B cell (primary cell): ENCODE measurements around the gene ZFAND5. TPM values are rescaled to one million over a fixed set of nuclear protein-coding genes. Genes with fewer than 3 reads are reported as not detected.
A peak's percentile ranks its signal among the peaks of the same experiment; 100 is the strongest.

Experiments used
- ATAC-seq: fragments of 200-7000 bp; cut with Tn5 transposase; one replicate; pipeline ENCODE4 v1.10.0; 2021; ENCODE audit warnings: low read depth, mild to moderate bottlenecking, moderate number of reproducible peaks, moderate library complexity
- CTCF ChIA-PET: fragments of 350-600 bp; sonication (Branson Sonifier 250); formaldehyde crosslinking; loops from one replicate; lab custom pipeline; 2021; ENCODE audit warnings: antibody characterized with exemption, inconsistent platforms; lab: Charles Lee
- POLR2A ChIA-PET: fragments of 350-600 bp; sonication (Branson Sonifier 250); formaldehyde crosslinking; loops from one replicate; lab custom pipeline; 2021; ENCODE audit warnings: antibody characterized with exemption; lab: Charles Lee
- DNase-seq: peaks from one replicate; pipeline ENCODE4 v3.0.0; 2013
- H2AFZ ChIP-seq: 2 replicates; pipeline ENCODE4 v1.6.1; 2012; ENCODE audit warnings: mild to moderate bottlenecking, low read depth, low read length; ENCODE audit not compliant: insufficient read depth, poor library complexity, severe bottlenecking
- H3K27ac ChIP-seq, 2 donors: 1 replicate in 1 of 2; 2 replicates in 1 of 2; pipeline ENCODE4 v1.5.1; 2012 to 2013; ENCODE audit warnings: low read length in 2 of 2, mild to moderate bottlenecking in 2 of 2, moderate library complexity in 1 of 2
- H3K27me3 ChIP-seq, 4 experiments: fragments of 200-600 bp in 1 of 4; sonication (generic) in 1 of 4; replicated peaks in 1 of 4; 1 replicate in 2 of 4; 2 replicates in 2 of 4; pipeline versions ENCODE4 v1.6.1 to v1.7.0; 2013 to 2016; ENCODE audit warnings: low read length in 3 of 4, mild to moderate bottlenecking in 2 of 4, mixed read lengths in 1 of 4, moderate library complexity in 1 of 4; ENCODE audit not compliant: insufficient read depth in 4 of 4, control insufficient read depth in 3 of 4; ENCODE audit errors: control extremely low read depth in 1 of 4
- H3K36me3 ChIP-seq, 2 experiments: replicated peaks in 1 of 2; 1 replicate in 1 of 2; 2 replicates in 1 of 2; pipeline versions ENCODE4 v1.6.1 to v1.7.1; 2013; ENCODE audit warnings: low read length in 1 of 2; ENCODE audit not compliant: insufficient read depth in 2 of 2, control insufficient read depth in 1 of 2; ENCODE audit errors: control extremely low read depth in 1 of 2, extremely low read depth in 1 of 2
- H3K4me1 ChIP-seq, 2 donors: fragments of 200-600 bp in 1 of 2; sonication (generic) in 1 of 2; 1 replicate in 1 of 2; 2 replicates in 1 of 2; pipeline versions ENCODE4 v1.5.1 to v1.6.1; 2013 to 2017; ENCODE audit warnings: low read length in 2 of 2; ENCODE audit not compliant: control insufficient read depth in 2 of 2, insufficient read depth in 2 of 2
- H3K4me2 ChIP-seq: replicated peaks from 2 replicates; pipeline ENCODE3; 2012; ENCODE audit warnings: mild to moderate bottlenecking, low read depth, low read length; ENCODE audit not compliant: poor library complexity, severe bottlenecking
- H3K4me3 ChIP-seq, 5 experiments: fragments of 200-600 bp in 1 of 5; sonication (generic) in 1 of 5; 1 replicate in 3 of 5; 2 replicates in 2 of 5; pipeline versions ENCODE4 v1.5.1 to v1.7.0; 2011 to 2016; ENCODE audit warnings: low read length in 4 of 5, mild to moderate bottlenecking in 4 of 5, low read depth in 2 of 5, control low read depth in 1 of 5, moderate library complexity in 1 of 5; ENCODE audit not compliant: insufficient read depth in 1 of 5; ENCODE audit errors: control extremely low read depth in 1 of 5, extremely low read depth in 1 of 5
- H3K79me2 ChIP-seq: fragments of 200-600 bp; sonication (generic); one replicate; pipeline ENCODE4 v1.6.0; 2016; ENCODE audit warnings: low read length; ENCODE audit not compliant: control insufficient read depth, insufficient read depth
- H3K9ac ChIP-seq: fragments of 200-600 bp; sonication (generic); 2 replicates; pipeline ENCODE4 v1.6.1; 2017; ENCODE audit warnings: mild to moderate bottlenecking, low read length, moderate library complexity
- H3K9me3 ChIP-seq, 3 donors: one replicate each; pipeline versions ENCODE4 v1.6.1 to v1.7.1; 2013; ENCODE audit warnings: low read length in 2 of 3; ENCODE audit not compliant: control insufficient read depth in 2 of 3, insufficient read depth in 1 of 3; ENCODE audit errors: control extremely low read depth in 1 of 3
- H4K20me1 ChIP-seq: 2 replicates; pipeline ENCODE4 v1.6.0; 2012; ENCODE audit warnings: mild to moderate bottlenecking, low read length; ENCODE audit not compliant: insufficient read depth, control insufficient read depth, poor library complexity, severe bottlenecking
- H3K27ac Mint-ChIP-seq: one replicate; pipeline ENCODE4 v1.8.0; 2021; ENCODE audit warnings: mixed read lengths
- H3K27me3 Mint-ChIP-seq: one replicate; pipeline ENCODE4 v1.8.0; 2021; ENCODE audit warnings: mixed read lengths
- H3K4me1 Mint-ChIP-seq: one replicate; pipeline ENCODE4 v1.8.0; 2021; ENCODE audit warnings: mixed read lengths
- H3K4me3 Mint-ChIP-seq: one replicate; pipeline ENCODE4 v1.8.0; 2021; ENCODE audit warnings: mixed read lengths
- H3K9me3 Mint-ChIP-seq: one replicate; pipeline ENCODE4 v1.8.0; 2022; ENCODE audit warnings: mixed read lengths; ENCODE audit not compliant: insufficient read depth
- EZH2 ChIP-seq: IDR thresholded peaks from 2 replicates; pipeline ENCODE4 v1.6.1; 2012; ENCODE audit warnings: borderline replicate concordance, low read depth, mild to moderate bottlenecking, moderate library complexity, low read length; ENCODE audit not compliant: insufficient read depth, poor library complexity, severe bottlenecking
- WGBS: methylation state at CpG from one replicate; pipeline ENCODE4 v1.1.5; 2013; ENCODE audit warnings: missing lambda C conversion rate; ENCODE audit not compliant: insufficient coverage; 5-methylcytosine and 5-hydroxymethylcytosine counted together
- intact Hi-C: fragments of 100-400 bp; cut with micrococcal nuclease; formaldehyde crosslinking; loops from one replicate; pipeline ENCODE4 v1.10.0; 2022
- polyA plus RNA-seq: library from polyadenylated mRNA; depleted of rRNA; stranded (reverse); fragments of >200 nt; gene quantifications from 2 replicates; pipeline ENCODE4 v1.2.3, GENCODE V29; 2012
- total RNA-seq, 2 donors: library from RNA; stranded (reverse); fragments of 120-200 nt in 1 of 2; gene quantifications; 1 replicate in 1 of 2; 2 replicates in 1 of 2; pipeline versions ENCODE4 v1.2.3 to v1.2.4, GENCODE V29; 2013 to 2022
- TF ChIP-seq, protein P1 (sequence below): fragments of 200-600 bp; IDR thresholded peaks from one replicate; pipeline ENCODE4 v1.8.0; 2022; ENCODE audit warnings: antibody characterized with exemption, mild to moderate bottlenecking

The ZFAND5 gene
- total and polyA plus RNA-seq, 2 donors (not counting 1 experiment from before 2014, with no cell fraction given), result 95.3 to 162 TPM

DNA sequence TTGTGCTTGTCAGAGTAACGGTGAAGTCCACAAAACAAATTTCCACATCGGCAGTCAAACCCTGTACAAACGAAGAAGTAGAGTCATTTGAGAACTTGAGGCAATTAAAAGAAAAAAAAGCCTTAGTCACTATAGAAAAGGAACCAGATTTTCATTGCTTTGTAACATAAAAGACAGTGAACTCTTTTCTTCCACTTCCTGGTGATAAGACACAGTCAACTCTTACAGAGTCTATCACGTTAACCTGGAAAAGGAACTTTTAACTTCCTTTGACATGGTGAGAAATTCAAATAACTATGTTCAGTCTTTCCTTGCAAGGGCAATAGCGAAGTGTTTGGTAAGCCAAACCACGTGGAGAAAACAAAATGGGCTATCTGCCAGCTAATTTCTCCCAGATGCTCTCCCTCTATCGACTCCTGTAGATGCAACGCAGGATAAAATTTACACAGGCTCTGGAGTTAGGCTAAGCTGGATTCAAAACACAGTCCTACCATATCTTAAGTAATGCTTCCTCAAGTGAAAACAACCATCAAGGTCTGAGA lies 8.9 kb downstream of the ZFAND5 start:
- H3K27me3 Mint-ChIP-seq, result no peaks in the 10 kb centered on the region
- no peaks in the 10 kb centered on the region for H3K9me3 ChIP-seq
- ChIA-PET CTCF (no interaction called here), POLR2A (no interaction called here)
- H3K9me3 Mint-ChIP-seq, result no peaks in the 10 kb centered on the region
- peaks cover 25 to 65% of the 10 kb centered on the region in 2 experiments for H3K36me3 ChIP-seq
- H3K4me3 ChIP-seq, result no peak overlapping the region
- ATAC-seq, result no peak
- TF ChIP-seq, protein P1, sequence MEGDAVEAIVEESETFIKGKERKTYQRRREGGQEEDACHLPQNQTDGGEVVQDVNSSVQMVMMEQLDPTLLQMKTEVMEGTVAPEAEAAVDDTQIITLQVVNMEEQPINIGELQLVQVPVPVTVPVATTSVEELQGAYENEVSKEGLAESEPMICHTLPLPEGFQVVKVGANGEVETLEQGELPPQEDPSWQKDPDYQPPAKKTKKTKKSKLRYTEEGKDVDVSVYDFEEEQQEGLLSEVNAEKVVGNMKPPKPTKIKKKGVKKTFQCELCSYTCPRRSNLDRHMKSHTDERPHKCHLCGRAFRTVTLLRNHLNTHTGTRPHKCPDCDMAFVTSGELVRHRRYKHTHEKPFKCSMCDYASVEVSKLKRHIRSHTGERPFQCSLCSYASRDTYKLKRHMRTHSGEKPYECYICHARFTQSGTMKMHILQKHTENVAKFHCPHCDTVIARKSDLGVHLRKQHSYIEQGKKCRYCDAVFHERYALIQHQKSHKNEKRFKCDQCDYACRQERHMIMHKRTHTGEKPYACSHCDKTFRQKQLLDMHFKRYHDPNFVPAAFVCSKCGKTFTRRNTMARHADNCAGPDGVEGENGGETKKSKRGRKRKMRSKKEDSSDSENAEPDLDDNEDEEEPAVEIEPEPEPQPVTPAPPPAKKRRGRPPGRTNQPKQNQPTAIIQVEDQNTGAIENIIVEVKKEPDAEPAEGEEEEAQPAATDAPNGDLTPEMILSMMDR, result no peak
- no peak for TF ChIP-seq EZH2
- peak overlapping the region; percentile 70 for H3K27ac Mint-ChIP-seq
- H2AFZ ChIP-seq, result no peak overlapping the region
- H3K4me2 ChIP-seq, result no peak overlapping the region
- no peak overlapping the region for H3K4me3 Mint-ChIP-seq
- no peaks in the 10 kb centered on the region for H3K27me3 ChIP-seq
- peaks cover 40% of the 10 kb centered on the region for H3K4me1 Mint-ChIP-seq
- DNase-seq, result no peak
- H3K9ac ChIP-seq, result no peak overlapping the region
- H3K27ac ChIP-seq, result no peak overlapping the region
- H3K79me2 ChIP-seq, result peaks cover 39% of the 10 kb centered on the region
- peaks cover 26% of the 10 kb centered on the region for H4K20me1 ChIP-seq
- 52% methylated on average over 7 of the region's 8 CpGs for WGBS
- intact Hi-C loops, result no loop called here
- peaks cover under 1 to 10% of the 10 kb centered on the region in 2 donors for H3K4me1 ChIP-seq

DNA sequence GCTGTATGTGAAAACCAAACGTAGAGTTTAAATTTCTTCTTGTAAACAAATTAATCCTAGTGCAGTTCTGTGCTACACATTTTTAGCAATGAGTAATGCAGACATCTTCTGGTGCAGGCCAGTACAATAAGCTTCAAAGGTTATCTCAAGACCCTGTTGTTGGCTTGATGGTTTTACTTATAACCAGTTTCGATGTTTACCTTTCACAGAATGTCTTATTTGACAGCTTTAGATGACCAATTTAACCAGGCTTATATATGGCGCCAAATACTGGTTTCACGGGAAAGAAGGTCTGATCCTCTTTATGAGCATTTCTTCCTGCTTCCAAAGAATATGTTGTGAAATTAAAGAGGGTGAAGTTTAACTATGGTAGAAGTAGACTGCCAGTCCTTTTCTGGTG lies 9.9 kb downstream of the ZFAND5 start:
- peaks cover 0 to 10% of the 10 kb centered on the region in 2 donors for H3K4me1 ChIP-seq
- TF ChIP-seq, protein P1, result no peak
- no peak for TF ChIP-seq EZH2
- intact Hi-C loops, result no loop called here
- no peaks in the 10 kb centered on the region for H3K27me3 ChIP-seq
- H3K4me2 ChIP-seq, result no peak overlapping the region
- ATAC-seq, result no peak
- peaks cover 17% of the 10 kb centered on the region for H4K20me1 ChIP-seq
- H3K36me3 ChIP-seq, result peaks cover 26 to 60% of the 10 kb centered on the region in 2 experiments
- H3K4me1 Mint-ChIP-seq, result peaks cover 35% of the 10 kb centered on the region
- H3K27ac ChIP-seq, result no peak overlapping the region
- no peak overlapping the region for H3K4me3 ChIP-seq
- no peaks in the 10 kb centered on the region for H3K9me3 ChIP-seq
- H3K9me3 Mint-ChIP-seq, result no peaks in the 10 kb centered on the region
- peaks cover 29% of the 10 kb centered on the region for H3K79me2 ChIP-seq
- H3K27me3 Mint-ChIP-seq, result no peaks in the 10 kb centered on the region
- H3K9ac ChIP-seq, result no peak overlapping the region
- no peak overlapping the region for H2AFZ ChIP-seq
- no peak overlapping the region for H3K4me3 Mint-ChIP-seq
- no peak for DNase-seq
- no peak overlapping the region for H3K27ac Mint-ChIP-seq
- ChIA-PET CTCF (no interaction called here), POLR2A (no interaction called here)
- no CpG with 5 or more reads among the region's 4 CpGs for WGBS
